HepG2 (cell line): ENCODE data around the gene TRIM27. TPM values are rescaled to one million over a fixed set of nuclear protein-coding genes. Genes with fewer than 3 reads are reported as not detected.

ENCODE experiments used
- ARID2 ChIP-seq: sonication (generic); formaldehyde crosslinking; IDR thresholded peaks from 2 replicates; pipeline ENCODE4 v1.8.1; 2022; ENCODE audit warnings: mild to moderate bottlenecking, missing genetic modification reagents, borderline replicate concordance
- CBX5 ChIP-seq: sonication (generic); formaldehyde crosslinking; IDR thresholded peaks from 2 replicates; pipeline ENCODE4 v1.4.0; 2020; ENCODE audit warnings: missing genetic modification reagents, borderline replicate concordance
- GATAD2A ChIP-seq: IDR thresholded peaks from 2 replicates; pipeline ENCODE4 v1.6.1; 2016
- GLMP ChIP-seq: sonication (generic); formaldehyde crosslinking; IDR thresholded peaks from 2 replicates; pipeline ENCODE4 v1.9.0; 2021; ENCODE audit warnings: missing genetic modification reagents, mild to moderate bottlenecking, borderline replicate concordance
- HNF4A ChIP-seq: sonication (generic); formaldehyde crosslinking; IDR thresholded peaks from 2 replicates; pipeline ENCODE4 v1.4.0; 2020; ENCODE audit warnings: missing genetic modification reagents
- KDM2A ChIP-seq: sonication (generic); formaldehyde crosslinking; IDR thresholded peaks from 2 replicates; pipeline ENCODE4 v1.4.0; 2020; ENCODE audit warnings: low read depth, missing genetic modification reagents, borderline replicate concordance
- MED1 ChIP-seq: sonication (generic); formaldehyde crosslinking; IDR thresholded peaks from 2 replicates; pipeline ENCODE4 v1.4.0; 2020; ENCODE audit warnings: missing genetic modification reagents
- NFYC ChIP-seq: IDR thresholded peaks from 2 replicates; pipeline ENCODE4 v1.6.1; 2016; ENCODE audit warnings: missing genetic modification reagents, missing compliant biosample characterization
- NR2F2 ChIP-seq: IDR thresholded peaks from 2 replicates; pipeline ENCODE4 v1.6.1; 2012; ENCODE audit warnings: low read depth, inconsistent platforms, borderline replicate concordance
- SATB2 ChIP-seq: sonication (generic); formaldehyde crosslinking; IDR thresholded peaks from 2 replicates; pipeline ENCODE4 v1.5.0; 2020; ENCODE audit warnings: missing genetic modification reagents
- ZBTB1 ChIP-seq: sonication (generic); formaldehyde crosslinking; IDR thresholded peaks from 2 replicates; pipeline ENCODE4 v1.4.0; 2020; ENCODE audit warnings: missing genetic modification reagents, borderline replicate concordance
- ZNF264 ChIP-seq: sonication (generic); formaldehyde crosslinking; IDR thresholded peaks from 2 replicates; pipeline ENCODE4 v1.4.0; 2020; ENCODE audit warnings: missing genetic modification reagents
- ZNF276 ChIP-seq: sonication (generic); formaldehyde crosslinking; IDR thresholded peaks from 2 replicates; pipeline ENCODE4 v1.4.0; 2020; ENCODE audit warnings: mild to moderate bottlenecking, low read depth, missing genetic modification reagents
- ZNF296 ChIP-seq: sonication (generic); formaldehyde crosslinking; conservative IDR thresholded peaks from 2 replicates; pipeline ENCODE4 v1.5.0; 2020; ENCODE audit warnings: mild to moderate bottlenecking, missing genetic modification reagents
- ZNF331 ChIP-seq: sonication (generic); formaldehyde crosslinking; IDR thresholded peaks from 2 replicates; pipeline ENCODE4 v1.4.0; 2020; ENCODE audit warnings: missing genetic modification reagents
- ZSCAN9 ChIP-seq: IDR thresholded peaks from 2 replicates; pipeline ENCODE4 v1.6.1; 2016; ENCODE audit warnings: borderline replicate concordance
- polyA plus RNA-seq, 8 experiments: library from polyadenylated mRNA; depleted of rRNA in 3 of 8; stranded (reverse) in 7 of 8; unstranded in 1 of 8; fragments of >200 nt; fragmentation: Illumina TruSeq in 4 of 8; extraction: Trizol in 4 of 8; gene quantifications; 2 replicates each; pipeline versions ENCODE4 v1.2.1 to v1.2.3, GENCODE V29; 2011 to 2016; ENCODE audit warnings: low read depth in 4 of 8, missing spikeins in 1 of 8, mixed read lengths in 1 of 8; ENCODE audit not compliant: insufficient read depth in 1 of 8
- total RNA-seq, 5 experiments: library from RNA; depleted of rRNA; stranded (reverse); fragments of >200 nt; fragmentation: Illumina TruSeq; extraction: Trizol; gene quantifications; 2 replicates each; pipeline ENCODE4 v1.2.3, GENCODE V29; 2016; ENCODE audit warnings: low read depth in 1 of 5
- TF ChIP-seq, protein P1 (sequence below): IDR thresholded peaks from 2 replicates; pipeline ENCODE4 v1.6.1; 2016
- TF ChIP-seq, protein P2 (sequence below): sonication (generic); formaldehyde crosslinking; IDR thresholded peaks from 2 replicates; pipeline ENCODE4 v1.5.0; 2020; ENCODE audit warnings: mild to moderate bottlenecking, missing genetic modification reagents, borderline replicate concordance
- TF ChIP-seq, protein P3 (sequence below): sonication (generic); formaldehyde crosslinking; IDR thresholded peaks from 2 replicates; pipeline ENCODE4 v1.9.0; 2022; ENCODE audit warnings: missing genetic modification reagents, mild to moderate bottlenecking, borderline replicate concordance

The TRIM27 gene
- total and polyA plus RNA-seq, 2 of the 13 experiments (the other 11 are each of a cell fraction or from before 2014, with no cell fraction given): 88.6 to 112 TPM

DNA sequence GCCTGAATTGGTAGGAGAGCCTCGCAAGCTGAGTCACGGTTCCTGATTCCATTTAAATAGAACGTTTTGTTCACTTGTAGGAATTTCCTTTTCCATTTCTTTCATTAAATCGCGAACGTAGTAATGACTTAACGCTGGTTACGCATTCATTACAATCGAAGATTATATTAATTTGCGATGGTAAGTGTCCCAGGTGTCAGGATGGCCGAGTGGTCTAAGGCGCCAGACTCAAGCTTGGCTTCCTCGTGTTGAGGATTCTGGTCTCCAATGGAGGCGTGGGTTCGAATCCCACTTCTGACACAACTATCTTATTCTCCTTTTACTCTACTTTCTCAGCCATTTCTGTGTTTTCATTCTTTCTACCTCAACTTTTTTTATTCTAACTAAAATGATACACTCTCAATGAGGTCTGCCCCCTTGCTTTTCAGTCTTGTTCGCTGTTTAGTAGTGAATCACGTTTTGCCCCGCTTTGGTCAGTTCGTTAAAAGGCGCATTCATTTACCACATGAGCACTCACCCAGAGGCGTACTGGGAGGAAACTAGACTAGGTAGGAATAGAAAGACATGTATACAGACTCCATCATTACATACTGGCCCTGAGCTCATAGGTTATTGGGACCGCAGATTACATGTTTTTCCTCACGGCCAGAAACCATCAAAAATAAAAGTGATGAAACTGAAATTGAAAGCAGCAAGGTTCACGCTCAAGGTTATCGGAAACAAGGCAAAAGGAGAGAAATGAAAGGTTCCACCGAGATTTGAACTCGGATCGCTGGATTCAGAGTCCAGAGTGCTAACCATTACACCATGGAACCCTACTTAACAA, 17.3 kb upstream of the TRIM27 start (continued):
- TF ChIP-seq, protein P1, sequence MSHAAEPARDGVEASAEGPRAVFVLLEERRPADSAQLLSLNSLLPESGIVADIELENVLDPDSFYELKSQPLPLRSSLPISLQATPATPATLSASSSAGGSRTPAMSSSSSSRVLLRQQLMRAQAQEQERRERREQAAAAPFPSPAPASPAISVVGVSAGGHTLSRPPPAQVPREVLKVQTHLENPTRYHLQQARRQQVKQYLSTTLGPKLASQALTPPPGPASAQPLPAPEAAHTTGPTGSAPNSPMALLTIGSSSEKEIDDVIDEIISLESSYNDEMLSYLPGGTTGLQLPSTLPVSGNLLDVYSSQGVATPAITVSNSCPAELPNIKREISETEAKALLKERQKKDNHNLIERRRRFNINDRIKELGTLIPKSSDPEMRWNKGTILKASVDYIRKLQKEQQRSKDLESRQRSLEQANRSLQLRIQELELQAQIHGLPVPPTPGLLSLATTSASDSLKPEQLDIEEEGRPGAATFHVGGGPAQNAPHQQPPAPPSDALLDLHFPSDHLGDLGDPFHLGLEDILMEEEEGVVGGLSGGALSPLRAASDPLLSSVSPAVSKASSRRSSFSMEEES (CRISPR knock-in tag): no peak
- no peak for TF ChIP-seq ZNF276 (CRISPR knock-in tag)
- TF ChIP-seq MED1 (CRISPR knock-in tag): peak; percentile 44
- peak; percentile 29; the same call in 1 of the 2 replicates for TF ChIP-seq CBX5 (CRISPR knock-in tag)
- no peak for TF ChIP-seq SATB2 (CRISPR knock-in tag)
- TF ChIP-seq ZNF296: no peak
- TF ChIP-seq ZSCAN9 (CRISPR knock-in tag): peak; percentile 68
- TF ChIP-seq ZBTB1 (CRISPR knock-in tag): no peak
- 0 out of 2 replicates have a peak, but pooled peaks have one; percentile 13 for TF ChIP-seq ZNF264 (CRISPR knock-in tag)
- TF ChIP-seq ARID2 (CRISPR knock-in tag): peak; percentile 74
- peak; percentile 67; the same call in 1 of the 2 replicates for TF ChIP-seq NR2F2
- peak; percentile 80 for TF ChIP-seq GATAD2A (CRISPR knock-in tag)
- TF ChIP-seq KDM2A (CRISPR knock-in tag): no peak; the same call in 1 of the 2 replicates
- TF ChIP-seq, protein P2, sequence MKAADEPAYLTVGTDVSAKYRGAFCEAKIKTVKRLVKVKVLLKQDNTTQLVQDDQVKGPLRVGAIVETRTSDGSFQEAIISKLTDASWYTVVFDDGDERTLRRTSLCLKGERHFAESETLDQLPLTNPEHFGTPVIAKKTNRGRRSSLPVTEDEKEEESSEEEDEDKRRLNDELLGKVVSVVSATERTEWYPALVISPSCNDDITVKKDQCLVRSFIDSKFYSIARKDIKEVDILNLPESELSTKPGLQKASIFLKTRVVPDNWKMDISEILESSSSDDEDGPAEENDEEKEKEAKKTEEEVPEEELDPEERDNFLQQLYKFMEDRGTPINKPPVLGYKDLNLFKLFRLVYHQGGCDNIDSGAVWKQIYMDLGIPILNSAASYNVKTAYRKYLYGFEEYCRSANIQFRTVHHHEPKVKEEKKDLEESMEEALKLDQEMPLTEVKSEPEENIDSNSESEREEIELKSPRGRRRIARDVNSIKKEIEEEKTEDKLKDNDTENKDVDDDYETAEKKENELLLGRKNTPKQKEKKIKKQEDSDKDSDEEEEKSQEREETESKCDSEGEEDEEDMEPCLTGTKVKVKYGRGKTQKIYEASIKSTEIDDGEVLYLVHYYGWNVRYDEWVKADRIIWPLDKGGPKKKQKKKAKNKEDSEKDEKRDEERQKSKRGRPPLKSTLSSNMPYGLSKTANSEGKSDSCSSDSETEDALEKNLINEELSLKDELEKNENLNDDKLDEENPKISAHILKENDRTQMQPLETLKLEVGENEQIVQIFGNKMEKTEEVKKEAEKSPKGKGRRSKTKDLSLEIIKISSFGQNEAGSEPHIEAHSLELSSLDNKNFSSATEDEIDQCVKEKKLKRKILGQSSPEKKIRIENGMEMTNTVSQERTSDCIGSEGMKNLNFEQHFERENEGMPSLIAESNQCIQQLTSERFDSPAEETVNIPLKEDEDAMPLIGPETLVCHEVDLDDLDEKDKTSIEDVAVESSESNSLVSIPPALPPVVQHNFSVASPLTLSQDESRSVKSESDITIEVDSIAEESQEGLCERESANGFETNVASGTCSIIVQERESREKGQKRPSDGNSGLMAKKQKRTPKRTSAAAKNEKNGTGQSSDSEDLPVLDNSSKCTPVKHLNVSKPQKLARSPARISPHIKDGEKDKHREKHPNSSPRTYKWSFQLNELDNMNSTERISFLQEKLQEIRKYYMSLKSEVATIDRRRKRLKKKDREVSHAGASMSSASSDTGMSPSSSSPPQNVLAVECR (CRISPR knock-in tag): peak; percentile 69; the same call in 1 of the 2 replicates
- TF ChIP-seq HNF4A (CRISPR knock-in tag): peak; percentile 72
- TF ChIP-seq NFYC (CRISPR knock-in tag): peak; percentile 10; the same call in 1 of the 2 replicates
- TF ChIP-seq, protein P3, sequence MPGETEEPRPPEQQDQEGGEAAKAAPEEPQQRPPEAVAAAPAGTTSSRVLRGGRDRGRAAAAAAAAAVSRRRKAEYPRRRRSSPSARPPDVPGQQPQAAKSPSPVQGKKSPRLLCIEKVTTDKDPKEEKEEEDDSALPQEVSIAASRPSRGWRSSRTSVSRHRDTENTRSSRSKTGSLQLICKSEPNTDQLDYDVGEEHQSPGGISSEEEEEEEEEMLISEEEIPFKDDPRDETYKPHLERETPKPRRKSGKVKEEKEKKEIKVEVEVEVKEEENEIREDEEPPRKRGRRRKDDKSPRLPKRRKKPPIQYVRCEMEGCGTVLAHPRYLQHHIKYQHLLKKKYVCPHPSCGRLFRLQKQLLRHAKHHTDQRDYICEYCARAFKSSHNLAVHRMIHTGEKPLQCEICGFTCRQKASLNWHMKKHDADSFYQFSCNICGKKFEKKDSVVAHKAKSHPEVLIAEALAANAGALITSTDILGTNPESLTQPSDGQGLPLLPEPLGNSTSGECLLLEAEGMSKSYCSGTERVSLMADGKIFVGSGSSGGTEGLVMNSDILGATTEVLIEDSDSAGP (CRISPR knock-in tag): 0 out of 2 replicates have a peak, but pooled peaks have one; percentile 37
- peak; percentile 83 for TF ChIP-seq ZNF331 (CRISPR knock-in tag)
- peak; percentile 86; the same call in 1 of the 2 replicates for TF ChIP-seq GLMP (CRISPR knock-in tag)
